ENCODE measurements around the gene SLX4. TPM values are rescaled to one million over a fixed set of nuclear protein-coding genes. Genes with fewer than 3 reads are reported as not detected.

Gene SLX4
- total RNA-seq, 4 donors from 2014 or later, result 3.1 to 5.6 (median 3.9) TPM

DNA sequence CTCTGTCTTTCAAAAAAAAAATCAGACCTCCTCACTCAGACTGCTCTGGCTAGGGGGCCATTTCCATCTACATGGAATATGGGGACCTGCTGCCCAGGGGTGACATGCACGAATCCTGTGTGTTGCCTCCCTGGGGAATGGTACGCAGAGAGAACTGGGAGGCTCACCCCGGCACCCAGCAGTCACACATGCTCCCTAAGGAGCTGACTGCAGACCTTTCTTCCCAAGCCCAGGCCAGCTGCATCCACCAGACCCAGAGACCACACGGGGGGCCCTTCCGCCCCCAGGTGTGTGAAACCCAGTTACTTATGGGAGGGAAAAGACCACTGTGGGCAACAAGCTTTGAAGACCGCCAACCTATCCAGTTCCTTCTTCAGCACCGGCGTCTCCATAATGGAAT is 27.0 kb downstream of the SLX4 start:
- H3K4me3 ChIP-seq, result no peak overlapping the region
- H3K27me3 ChIP-seq, result peaks cover 0 to 7% (median 0%) of the 10 kb centered on the region in 4 donors
- H3K9me3 ChIP-seq, result no peaks in the 10 kb centered on the region
- 94 to 97% methylated on average over 4 to 5 of the region's 8 CpGs for WGBS, 2 donors
- H3K27ac ChIP-seq, result no peak overlapping the region
- intact Hi-C loops (cut with DNase I), result no loop called here
- TF ChIP-seq, protein P1, sequence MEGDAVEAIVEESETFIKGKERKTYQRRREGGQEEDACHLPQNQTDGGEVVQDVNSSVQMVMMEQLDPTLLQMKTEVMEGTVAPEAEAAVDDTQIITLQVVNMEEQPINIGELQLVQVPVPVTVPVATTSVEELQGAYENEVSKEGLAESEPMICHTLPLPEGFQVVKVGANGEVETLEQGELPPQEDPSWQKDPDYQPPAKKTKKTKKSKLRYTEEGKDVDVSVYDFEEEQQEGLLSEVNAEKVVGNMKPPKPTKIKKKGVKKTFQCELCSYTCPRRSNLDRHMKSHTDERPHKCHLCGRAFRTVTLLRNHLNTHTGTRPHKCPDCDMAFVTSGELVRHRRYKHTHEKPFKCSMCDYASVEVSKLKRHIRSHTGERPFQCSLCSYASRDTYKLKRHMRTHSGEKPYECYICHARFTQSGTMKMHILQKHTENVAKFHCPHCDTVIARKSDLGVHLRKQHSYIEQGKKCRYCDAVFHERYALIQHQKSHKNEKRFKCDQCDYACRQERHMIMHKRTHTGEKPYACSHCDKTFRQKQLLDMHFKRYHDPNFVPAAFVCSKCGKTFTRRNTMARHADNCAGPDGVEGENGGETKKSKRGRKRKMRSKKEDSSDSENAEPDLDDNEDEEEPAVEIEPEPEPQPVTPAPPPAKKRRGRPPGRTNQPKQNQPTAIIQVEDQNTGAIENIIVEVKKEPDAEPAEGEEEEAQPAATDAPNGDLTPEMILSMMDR (IDR thresholded peaks at IDR 0.05), result no peak
- no peak for TF ChIP-seq POLR2A (IDR thresholded peaks at IDR 0.05)
- H3K4me1 ChIP-seq, result peaks cover 0 to 24% (median 0%) of the 10 kb centered on the region in 3 donors
- DNase-seq, result no peak
- peaks cover 0 to 36% (median 3%) of the 10 kb centered on the region in 3 donors for H3K36me3 ChIP-seq

DNA sequence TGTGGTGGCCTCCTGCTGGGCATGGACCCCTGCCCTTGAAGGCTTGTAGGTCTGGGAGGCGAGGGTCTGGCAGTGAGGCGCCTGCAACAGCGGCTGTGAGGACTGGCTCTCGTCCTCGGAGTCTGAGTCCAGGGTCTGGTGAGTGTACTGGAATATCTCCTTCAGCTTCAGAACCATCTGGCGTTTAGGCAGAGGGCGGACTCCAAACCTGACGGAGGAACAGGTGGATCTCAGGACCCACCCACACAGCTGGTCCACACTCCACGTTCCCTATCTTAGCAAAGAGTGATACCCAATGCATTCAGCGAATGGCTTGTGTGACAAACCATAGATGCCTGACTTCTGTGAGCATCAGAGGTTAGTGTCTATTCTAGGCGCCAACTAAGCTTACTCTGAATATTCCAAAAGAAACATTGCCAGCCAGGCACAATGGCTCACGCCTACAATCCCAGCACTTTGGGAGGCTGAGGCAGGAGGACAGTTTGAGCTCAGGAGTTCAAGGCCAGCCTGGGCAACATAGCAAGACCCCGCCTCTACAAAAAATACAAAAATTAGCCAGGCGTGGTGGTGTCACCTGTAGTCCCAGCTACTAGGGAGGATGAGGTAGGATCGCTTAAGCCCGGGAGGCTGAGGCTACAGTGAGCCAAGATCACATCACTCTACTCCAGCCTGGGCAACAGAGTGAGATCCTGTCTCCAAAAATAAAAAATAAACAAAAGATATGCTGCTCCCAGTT is 27.9 kb downstream of the SLX4 start:
- 92 to 95% methylated on average over 11 of the region's 16 CpGs for WGBS, 2 donors
- intact Hi-C loops (cut with DNase I), result no loop called here
- DNase-seq, result no peak
- Histone ChIP-seq H3K27me3 (peaks cover 0 to 11% (median 0%) of the 10 kb centered on the region in 4 donors), H3K4me3 (no peak overlapping the region), H3K9me3 (no peaks in the 10 kb centered on the region), H3K36me3 (peaks cover 0 to 34% (median 3%) of the 10 kb centered on the region in 3 donors), H3K27ac (no peak overlapping the region), H3K4me1 (peaks cover 0 to 34% (median 0%) of the 10 kb centered on the region in 3 donors)
- TF ChIP-seq, protein P1 (IDR thresholded peaks at IDR 0.05), result no peak
- no peak for TF ChIP-seq POLR2A (IDR thresholded peaks at IDR 0.05)

- H3K4me1 ChIP-seq, result peaks cover 0 to 33% (median 0%) of the 10 kb centered on the region in 3 donors
- intact Hi-C loops (cut with DNase I), result no loop called here
- no peak overlapping the region for H3K4me3 ChIP-seq
- H3K27me3 ChIP-seq, result peaks cover 0 to 20% (median 0%) of the 10 kb centered on the region in 4 donors
- 89 to 93% methylated on average over 10 to 12 of the region's 36 CpGs for WGBS, 2 donors
- H3K9me3 ChIP-seq, result no peaks in the 10 kb centered on the region
- H3K36me3 ChIP-seq, result peaks cover 0 to 34% (median 3%) of the 10 kb centered on the region in 3 donors
- DNase-seq, result no peak
- no peak overlapping the region for H3K27ac ChIP-seq
- no peak for TF ChIP-seq POLR2A (IDR thresholded peaks at IDR 0.05)
- TF ChIP-seq, protein P1 (IDR thresholded peaks at IDR 0.05), result no peak
Observed at GRCh38 chr16:3582276-3583165, 28.9 kb downstream of the SLX4 start.

GRCh38 chr16:3581392-3581791 is 30.0 kb downstream of the SLX4 start:
- H3K36me3 ChIP-seq, result peaks cover 0 to 34% (median 3%) of the 10 kb centered on the region in 3 donors
- WGBS, 2 donors, result 98% methylated on average over 6 of the region's 10 CpGs; no CpG with 5 or more reads in 1 of the 2 donors
- no peak for TF ChIP-seq POLR2A (IDR thresholded peaks at IDR 0.05)
- TF ChIP-seq, protein P1 (IDR thresholded peaks at IDR 0.05), result no peak
- no peak overlapping the region for H3K4me3 ChIP-seq
- no peaks in the 10 kb centered on the region for H3K9me3 ChIP-seq
- no peak for DNase-seq
- H3K27ac ChIP-seq, result no peak overlapping the region
- peaks cover 0 to 27% (median 0%) of the 10 kb centered on the region in 3 donors for H3K4me1 ChIP-seq
- H3K27me3 ChIP-seq, result peaks cover 0 to 30% (median 0%) of the 10 kb centered on the region in 4 donors
- intact Hi-C loops (cut with DNase I), result no loop called here
